Activated CD4-positive, alpha-beta T cell treated with anti-CD3 and anti-CD28 coated beads, Interleukin-2, Interleukin-6, amounts not matched to agents 100 ng/mL and 50 ng/mL, durations not matched to agents 16 hours and 8 hours (primary cell): Measurements from ENCODE around the gene STN1.

Experiments
- DNase-seq: peaks from one replicate; pipeline ENCODE4 v3.0.0-alpha.2; 2020

STN1 gene

GRCh38 chr10:103892181-103892580 is 25.8 kb downstream of the STN1 start:
- no peak for DNase-seq

GRCh38 chr10:103890688-103891087 is 27.3 kb downstream of the STN1 start:
- no peak for DNase-seq

- peak; percentile 48 for DNase-seq
Observed at GRCh38 chr10:103890194-103890658, 27.8 kb downstream of the STN1 start.

- no peak for DNase-seq
Observed at GRCh38 chr10:103889121-103889720, 28.8 kb downstream of the STN1 start.

- peak; percentile 68 for DNase-seq
Observed at GRCh38 chr10:103888113-103888841, 29.7 kb downstream of the STN1 start.

GRCh38 chr10:103885617-103886016 is 32.4 kb downstream of the STN1 start:
- DNase-seq, result no peak

GRCh38 chr10:103884681-103885139 is 33.3 kb downstream of the STN1 start:
- peak; percentile 57 for DNase-seq

GRCh38 chr10:103882285-103883007 is 35.5 kb downstream of the STN1 start:
- DNase-seq, result no peak

GRCh38 chr10:103881416-103882284 is 36.3 kb downstream of the STN1 start:
- DNase-seq, result no peak

GRCh38 chr10:103879831-103880230 is 38.2 kb downstream of the STN1 start:
- no peak for DNase-seq

GRCh38 chr10:103879409-103879808 is 38.6 kb downstream of the STN1 start:
- DNase-seq, result no peak

- DNase-seq, result no peak
Observed at GRCh38 chr10:103877861-103878260, 40.1 kb downstream of the STN1 start.

GRCh38 chr10:103876155-103876554 is 41.8 kb downstream of the STN1 start:
- DNase-seq, result no peak

GRCh38 chr10:103874730-103875129 is 43.3 kb downstream of the STN1 start:
- no peak for DNase-seq

- no peak for DNase-seq
Observed at GRCh38 chr10:103872137-103872931, 45.6 kb downstream of the STN1 start.

- DNase-seq, result no peak
Observed at GRCh38 chr10:103871006-103871405, 47.0 kb downstream of the STN1 start.

GRCh38 chr10:103870516-103870915 is 47.5 kb downstream of the STN1 start:
- DNase-seq, result no peak

- no peak for DNase-seq
Observed at GRCh38 chr10:103869336-103869735, 48.6 kb downstream of the STN1 start.

- DNase-seq, result no peak
Observed at GRCh38 chr10:103868200-103868599, 49.8 kb downstream of the STN1 start.

- no peak for DNase-seq
Observed at GRCh38 chr10:103861505-103861904, 56.5 kb downstream of the STN1 start.

GRCh38 chr10:103859161-103860086 is 58.6 kb downstream of the STN1 start:
- peak; percentile 67 for DNase-seq
